ENCODE measurements around the gene TEX22.

The TEX22 gene

GRCh38 chr14:105367116-105368031, 31.0 kb upstream of the TEX22 start:
- DNase-seq, result no peak

- no peak for DNase-seq
These were observed 30.3 kb upstream of the TEX22 start for GRCh38 chr14:105368032-105368417.

GRCh38 chr14:105368426-105368825, 29.9 kb upstream of the TEX22 start:
- DNase-seq, result no peak

GRCh38 chr14:105368910-105369652, 29.3 kb upstream of the TEX22 start:
- DNase-seq, result no peak

GRCh38 chr14:105369653-105370040, 28.7 kb upstream of the TEX22 start:
- DNase-seq, result no peak

- no peak for DNase-seq
These were observed 23.9 kb upstream of the TEX22 start for GRCh38 chr14:105374389-105374788.

- DNase-seq, result no peak
These were observed 22.7 kb upstream of the TEX22 start for GRCh38 chr14:105375635-105376057.

GRCh38 chr14:105376521-105377440, 21.6 kb upstream of the TEX22 start:
- no peak for DNase-seq

GRCh38 chr14:105377555-105378182, 20.7 kb upstream of the TEX22 start:
- no peak for DNase-seq

- DNase-seq, result no peak
These were observed 20.1 kb upstream of the TEX22 start for GRCh38 chr14:105378199-105378598.

- DNase-seq, result no peak
These were observed 19.3 kb upstream of the TEX22 start for GRCh38 chr14:105378873-105379685.

GRCh38 chr14:105379946-105380345, 18.4 kb upstream of the TEX22 start:
- DNase-seq, result no peak

- no peak for DNase-seq
These were observed 17.6 kb upstream of the TEX22 start for GRCh38 chr14:105380756-105381155.

GRCh38 chr14:105381446-105382342, 16.6 kb upstream of the TEX22 start:
- DNase-seq, result no peak

GRCh38 chr14:105382343-105383082, 15.8 kb upstream of the TEX22 start:
- no peak for DNase-seq

GRCh38 chr14:105383083-105383730, 15.1 kb upstream of the TEX22 start:
- DNase-seq, result no peak

GRCh38 chr14:105384041-105384557, 14.2 kb upstream of the TEX22 start:
- DNase-seq, result no peak

GRCh38 chr14:105384605-105385321, 13.6 kb upstream of the TEX22 start:
- no peak for DNase-seq
